ENCODE results near the gene PHLDB2.

DNA sequence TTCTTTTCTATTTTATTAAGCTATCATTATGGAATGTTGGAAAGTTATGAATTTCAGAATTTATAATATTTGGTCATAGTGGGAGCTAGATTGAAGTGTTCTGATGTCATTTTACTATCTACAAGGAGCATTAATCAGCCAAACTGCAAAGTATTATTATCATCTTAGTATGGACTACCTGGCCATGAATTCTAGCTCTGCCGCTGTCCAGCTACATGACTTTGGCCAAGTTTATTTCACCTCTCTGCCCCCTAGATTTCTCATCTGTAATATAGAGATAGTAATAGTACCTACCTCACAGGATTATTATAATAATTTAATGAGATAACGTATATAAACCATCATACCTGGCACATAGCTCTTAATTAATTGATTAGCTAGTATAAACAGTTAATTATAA is 92.0 kb downstream of the PHLDB2 start:
- TF ChIP-seq, protein P1, sequence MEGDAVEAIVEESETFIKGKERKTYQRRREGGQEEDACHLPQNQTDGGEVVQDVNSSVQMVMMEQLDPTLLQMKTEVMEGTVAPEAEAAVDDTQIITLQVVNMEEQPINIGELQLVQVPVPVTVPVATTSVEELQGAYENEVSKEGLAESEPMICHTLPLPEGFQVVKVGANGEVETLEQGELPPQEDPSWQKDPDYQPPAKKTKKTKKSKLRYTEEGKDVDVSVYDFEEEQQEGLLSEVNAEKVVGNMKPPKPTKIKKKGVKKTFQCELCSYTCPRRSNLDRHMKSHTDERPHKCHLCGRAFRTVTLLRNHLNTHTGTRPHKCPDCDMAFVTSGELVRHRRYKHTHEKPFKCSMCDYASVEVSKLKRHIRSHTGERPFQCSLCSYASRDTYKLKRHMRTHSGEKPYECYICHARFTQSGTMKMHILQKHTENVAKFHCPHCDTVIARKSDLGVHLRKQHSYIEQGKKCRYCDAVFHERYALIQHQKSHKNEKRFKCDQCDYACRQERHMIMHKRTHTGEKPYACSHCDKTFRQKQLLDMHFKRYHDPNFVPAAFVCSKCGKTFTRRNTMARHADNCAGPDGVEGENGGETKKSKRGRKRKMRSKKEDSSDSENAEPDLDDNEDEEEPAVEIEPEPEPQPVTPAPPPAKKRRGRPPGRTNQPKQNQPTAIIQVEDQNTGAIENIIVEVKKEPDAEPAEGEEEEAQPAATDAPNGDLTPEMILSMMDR (IDR thresholded peaks at IDR 0.05): no peak
- no peak for TF ChIP-seq POLR2A (IDR thresholded peaks at IDR 0.05)

All from uterus (tissue), 2 donors.